WTC11 (cell line): ENCODE results near the gene PHC2. TPM values are rescaled to one million over a fixed set of nuclear protein-coding genes. Genes with fewer than 3 reads are reported as not detected.

Source experiments
- ATAC-seq: fragments of 200-7000 bp; cut with Tn5 transposase; 2 replicates; pipeline ENCODE4 v1.10.0; 2021; ENCODE audit warnings: mild to moderate bottlenecking, moderate library complexity
- CTCF ChIA-PET: fragments of 300-600 bp; sonication (Branson Sonifier 250); formaldehyde crosslinking; loops from one replicate; lab custom pipeline; 2021; ENCODE audit warnings: antibody characterized with exemption; lab: Charles Lee
- POLR2A ChIA-PET: fragments of 350-600 bp; sonication (Branson Sonifier 250); formaldehyde crosslinking; loops from one replicate; lab custom pipeline; 2021; ENCODE audit warnings: antibody characterized with exemption; lab: Charles Lee
- DNase-seq: peaks from one replicate; pipeline ENCODE4 v3.0.0; 2021; ENCODE audit warnings: low spot score
- H3K27ac Mint-ChIP-seq: 2 replicates; pipeline ENCODE4 v1.8.0; 2021; ENCODE audit warnings: mixed read lengths
- H3K27me3 Mint-ChIP-seq: 2 replicates; pipeline ENCODE4 v1.8.0; 2021; ENCODE audit warnings: low read depth, mild to moderate bottlenecking, moderate library complexity, mixed read lengths
- H3K36me3 Mint-ChIP-seq: 2 replicates; pipeline ENCODE4 v1.8.0; 2021; ENCODE audit warnings: mixed read lengths
- H3K4me1 Mint-ChIP-seq: 2 replicates; pipeline ENCODE4 v1.8.0; 2022; ENCODE audit warnings: mixed read lengths
- H3K4me3 Mint-ChIP-seq: 2 replicates; pipeline ENCODE4 v1.8.0; 2021; ENCODE audit warnings: mild to moderate bottlenecking, moderate library complexity, mixed read lengths
- H3K9me3 Mint-ChIP-seq: 2 replicates; pipeline ENCODE4 v1.8.0; 2021; ENCODE audit warnings: mixed read lengths
- E2F1 ChIP-seq: sonication (generic); formaldehyde crosslinking; IDR thresholded peaks from 2 replicates; pipeline ENCODE4 v1.8.0; 2022; ENCODE audit warnings: mild to moderate bottlenecking, missing genetic modification reagents
- FOXP1 ChIP-seq: sonication (generic); formaldehyde crosslinking; IDR thresholded peaks from 2 replicates; pipeline ENCODE4 v1.8.0; 2022; ENCODE audit warnings: missing genetic modification reagents, mild to moderate bottlenecking, moderate library complexity, borderline replicate concordance
- FOXP4 ChIP-seq: sonication (generic); formaldehyde crosslinking; IDR thresholded peaks from 2 replicates; pipeline ENCODE4 v1.8.0; 2022; ENCODE audit warnings: mild to moderate bottlenecking, missing genetic modification reagents
- GABPB1 ChIP-seq: sonication (generic); formaldehyde crosslinking; IDR thresholded peaks from 2 replicates; pipeline ENCODE4 v1.8.1; 2023; ENCODE audit warnings: mild to moderate bottlenecking, missing genetic modification reagents
- KAT7 ChIP-seq: sonication (generic); formaldehyde crosslinking; IDR thresholded peaks from 2 replicates; pipeline ENCODE4 v1.8.1; 2023; ENCODE audit warnings: missing genetic modification reagents, mild to moderate bottlenecking, borderline replicate concordance
- MAX ChIP-seq: sonication (generic); formaldehyde crosslinking; IDR thresholded peaks from 2 replicates; pipeline ENCODE4 v1.8.0; 2022; ENCODE audit warnings: mild to moderate bottlenecking, missing genetic modification reagents
- MYBL2 ChIP-seq: sonication (generic); formaldehyde crosslinking; IDR thresholded peaks from 2 replicates; pipeline ENCODE4 v1.8.1; 2023; ENCODE audit warnings: mild to moderate bottlenecking, moderate library complexity, missing genetic modification reagents
- PRDM15 ChIP-seq: sonication (generic); formaldehyde crosslinking; IDR thresholded peaks from 2 replicates; pipeline ENCODE4 v1.8.0; 2022; ENCODE audit warnings: missing genetic modification reagents
- SMAD3 ChIP-seq: sonication (generic); formaldehyde crosslinking; IDR thresholded peaks from 2 replicates; pipeline ENCODE4 v1.8.0; 2022; ENCODE audit warnings: missing genetic modification reagents, mild to moderate bottlenecking, borderline replicate concordance
- ZNF232 ChIP-seq: sonication (generic); formaldehyde crosslinking; IDR thresholded peaks from 2 replicates; pipeline ENCODE4 v1.8.0; 2022; ENCODE audit warnings: mild to moderate bottlenecking, missing genetic modification reagents
- ZNF263 ChIP-seq: sonication (generic); formaldehyde crosslinking; IDR thresholded peaks from 2 replicates; pipeline ENCODE4 v1.8.1; 2022; ENCODE audit warnings: low read depth, mild to moderate bottlenecking, moderate library complexity, missing genetic modification reagents
- ZNF396 ChIP-seq: fragments of 250-450 bp; sonication (Bioruptor Pico); IDR thresholded peaks from 2 replicates; pipeline ENCODE4 v1.8.0; 2021; ENCODE audit warnings: mild to moderate bottlenecking, moderate library complexity, borderline replicate concordance
- ZNF423 ChIP-seq: fragments of 250-450 bp; sonication (Bioruptor Pico); IDR thresholded peaks from 2 replicates; pipeline ENCODE4 v2.1.2; 2022; ENCODE audit warnings: mild to moderate bottlenecking, moderate library complexity
- total RNA-seq: library from RNA; stranded (reverse); gene quantifications from 3 replicates; pipeline ENCODE4 v1.2.3, GENCODE V29; 2021
- TF ChIP-seq, protein P1 (sequence below): fragments of 250-450 bp; sonication (Bioruptor Pico); IDR thresholded peaks from 2 replicates; pipeline ENCODE4 v1.9.0; 2021; ENCODE audit warnings: moderate library complexity, mild to moderate bottlenecking, inconsistent platforms, borderline replicate concordance
- TF ChIP-seq, protein P2 (sequence below): sonication (generic); formaldehyde crosslinking; IDR thresholded peaks from 2 replicates; pipeline ENCODE4 v1.8.0; 2022; ENCODE audit warnings: mild to moderate bottlenecking, missing genetic modification reagents
- TF ChIP-seq, protein P3 (sequence below): sonication (generic); formaldehyde crosslinking; IDR thresholded peaks from 2 replicates; pipeline ENCODE4 v1.8.1; 2023; ENCODE audit warnings: mild to moderate bottlenecking, missing genetic modification reagents
- TF ChIP-seq, protein P4 (sequence below): fragments of 250-450 bp; sonication (Bioruptor Pico); IDR thresholded peaks from 2 replicates; pipeline ENCODE4 v1.9.0; 2021; ENCODE audit warnings: mild to moderate bottlenecking

The PHC2 gene
- total RNA-seq, 1 experiment from 2014 or later, result 7.0 TPM

- DNase-seq, result peak; percentile 52
- peaks cover 12% of the 10 kb centered on the region for H3K4me1 Mint-ChIP-seq
- no peaks in the 10 kb centered on the region for H3K36me3 Mint-ChIP-seq
- peaks cover 14% of the 10 kb centered on the region; the same call in 1 of the 2 replicates for H3K27me3 Mint-ChIP-seq
- no peak overlapping the region for H3K4me3 Mint-ChIP-seq
- peak; percentile 93 for ATAC-seq
- H3K27ac Mint-ChIP-seq, result no peak overlapping the region
- H3K9me3 Mint-ChIP-seq, result peaks cover 3% of the 10 kb centered on the region; the same call in 1 of the 2 replicates
- TF ChIP-seq, protein P1, sequence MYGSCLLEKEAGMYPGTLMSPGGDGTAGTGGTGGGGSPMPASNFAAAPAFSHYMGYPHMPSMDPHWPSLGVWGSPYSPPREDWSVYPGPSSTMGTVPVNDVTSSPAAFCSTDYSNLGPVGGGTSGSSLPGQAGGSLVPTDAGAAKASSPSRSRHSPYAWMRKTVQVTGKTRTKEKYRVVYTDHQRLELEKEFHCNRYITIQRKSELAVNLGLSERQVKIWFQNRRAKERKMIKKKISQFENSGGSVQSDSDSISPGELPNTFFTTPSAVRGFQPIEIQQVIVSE, result no peak
- ChIA-PET POLR2A (no interaction called here), CTCF (interaction anchor here (0.5 to 3.4 kb wide), 36 partner anchors 11 to 449 kb away, joined by 3 to 42 read pairs (median 4); partner anchors contain the start of genes PHC2 and ZSCAN20)
These were observed 24.9 kb upstream of the PHC2 start for GRCh38 chr1:33455539-33456501.

DNA sequence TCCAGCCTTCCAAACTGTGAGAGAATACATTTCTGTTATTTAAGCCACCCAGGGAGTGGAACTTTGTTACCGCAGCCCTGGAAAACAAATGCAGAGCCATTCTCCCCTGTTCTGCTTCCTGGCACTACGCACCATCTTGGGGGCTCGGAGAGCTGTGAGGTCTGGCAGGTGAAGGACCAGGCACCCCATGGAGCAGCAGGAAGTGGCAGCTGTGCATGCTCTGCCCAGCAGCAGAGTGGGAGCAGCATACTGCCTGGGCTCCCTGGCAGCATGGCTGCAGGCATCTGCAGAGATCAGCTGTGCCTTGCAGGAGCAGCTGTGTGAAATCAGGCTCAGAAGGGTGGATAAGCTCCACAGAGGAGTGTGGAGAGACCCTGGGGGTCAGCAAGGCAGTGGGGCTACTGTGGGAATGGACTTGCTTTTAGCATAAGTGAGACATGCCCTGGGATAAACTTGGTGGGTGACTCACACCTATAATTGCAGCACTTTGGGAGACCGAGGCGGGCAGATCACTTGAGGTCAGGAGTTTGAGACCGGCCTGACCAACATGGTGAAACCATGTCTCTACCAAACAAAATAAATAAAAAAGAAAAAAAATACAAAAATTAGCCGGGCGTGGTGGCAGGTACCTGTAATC is 23.9 kb upstream of the PHC2 start:
- H3K36me3 Mint-ChIP-seq, result no peaks in the 10 kb centered on the region
- peaks cover 7% of the 10 kb centered on the region; the same call in 1 of the 2 replicates for H3K27me3 Mint-ChIP-seq
- H3K27ac Mint-ChIP-seq, result no peak overlapping the region
- peaks cover 12% of the 10 kb centered on the region for H3K4me1 Mint-ChIP-seq
- no peak for TF ChIP-seq FOXP1
- no peak for TF ChIP-seq GABPB1 (CRISPR knock-in tag)
- CTCF ChIA-PET, result interaction anchor here (0.6 to 3.4 kb wide), 18 partner anchors 10 to 352 kb away, joined by 3 to 42 read pairs (median 6); partner anchors contain the start of genes PHC2 and ZSCAN20
- DNase-seq (no peak), ATAC-seq (peak; percentile 55)
- peaks cover 3% of the 10 kb centered on the region; the same call in 1 of the 2 replicates for H3K9me3 Mint-ChIP-seq
- POLR2A ChIA-PET, result no interaction called here
- H3K4me3 Mint-ChIP-seq, result no peak overlapping the region

DNA sequence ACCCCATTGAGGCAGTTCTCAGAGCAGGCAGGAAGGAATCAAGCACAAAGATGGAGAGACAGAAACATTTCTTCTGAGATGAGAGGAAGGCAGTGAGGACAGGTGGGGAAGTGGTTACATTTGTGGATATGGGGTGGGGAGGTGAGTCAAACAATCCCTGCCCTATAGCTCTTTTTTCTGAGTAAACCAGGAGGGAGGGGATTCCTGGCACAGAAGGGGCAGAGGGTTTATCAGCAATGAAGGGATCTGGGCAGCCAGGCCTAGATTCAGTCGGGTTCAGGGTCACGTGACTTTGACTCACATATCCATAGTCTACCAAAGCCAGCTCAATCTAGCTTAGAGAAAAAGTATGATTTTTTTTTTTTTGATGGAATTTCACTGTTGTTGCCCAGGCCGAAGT is 15.7 kb upstream of the PHC2 start:
- no peak for ATAC-seq
- Mint-ChIP-seq H3K27me3 (peaks cover 27% of the 10 kb centered on the region), H3K27ac (no peak overlapping the region), H3K4me3 (no peak overlapping the region), H3K36me3 (no peaks in the 10 kb centered on the region), H3K9me3 (no peaks in the 10 kb centered on the region), H3K4me1 (peaks cover 9% of the 10 kb centered on the region)
- no peak for DNase-seq
- CTCF ChIA-PET, result interaction anchor here (0.8 to 3.5 kb wide), 3 partner anchors 9 to 151 kb away, joined by 3 to 25 read pairs (median 4); no protein-coding TSS in a partner anchor
- POLR2A ChIA-PET, result no interaction called here
- TF ChIP-seq, protein P2, sequence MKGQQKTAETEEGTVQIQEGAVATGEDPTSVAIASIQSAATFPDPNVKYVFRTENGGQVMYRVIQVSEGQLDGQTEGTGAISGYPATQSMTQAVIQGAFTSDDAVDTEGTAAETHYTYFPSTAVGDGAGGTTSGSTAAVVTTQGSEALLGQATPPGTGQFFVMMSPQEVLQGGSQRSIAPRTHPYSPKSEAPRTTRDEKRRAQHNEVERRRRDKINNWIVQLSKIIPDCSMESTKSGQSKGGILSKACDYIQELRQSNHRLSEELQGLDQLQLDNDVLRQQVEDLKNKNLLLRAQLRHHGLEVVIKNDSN (CRISPR knock-in tag), result no peak
- TF ChIP-seq ZNF396 (CRISPR knock-in tag) (no peak), SMAD3 (CRISPR knock-in tag) (no peak), KAT7 (no peak), PRDM15 (CRISPR knock-in tag) (no peak), MYBL2 (no peak), ZNF232 (CRISPR knock-in tag) (no peak), MAX (CRISPR knock-in tag) (no peak), ZNF423 (CRISPR knock-in tag) (no peak), ZNF263 (CRISPR knock-in tag) (no peak), E2F1 (CRISPR knock-in tag) (no peak), FOXP4 (CRISPR knock-in tag) (no peak)
- TF ChIP-seq, protein P3, sequence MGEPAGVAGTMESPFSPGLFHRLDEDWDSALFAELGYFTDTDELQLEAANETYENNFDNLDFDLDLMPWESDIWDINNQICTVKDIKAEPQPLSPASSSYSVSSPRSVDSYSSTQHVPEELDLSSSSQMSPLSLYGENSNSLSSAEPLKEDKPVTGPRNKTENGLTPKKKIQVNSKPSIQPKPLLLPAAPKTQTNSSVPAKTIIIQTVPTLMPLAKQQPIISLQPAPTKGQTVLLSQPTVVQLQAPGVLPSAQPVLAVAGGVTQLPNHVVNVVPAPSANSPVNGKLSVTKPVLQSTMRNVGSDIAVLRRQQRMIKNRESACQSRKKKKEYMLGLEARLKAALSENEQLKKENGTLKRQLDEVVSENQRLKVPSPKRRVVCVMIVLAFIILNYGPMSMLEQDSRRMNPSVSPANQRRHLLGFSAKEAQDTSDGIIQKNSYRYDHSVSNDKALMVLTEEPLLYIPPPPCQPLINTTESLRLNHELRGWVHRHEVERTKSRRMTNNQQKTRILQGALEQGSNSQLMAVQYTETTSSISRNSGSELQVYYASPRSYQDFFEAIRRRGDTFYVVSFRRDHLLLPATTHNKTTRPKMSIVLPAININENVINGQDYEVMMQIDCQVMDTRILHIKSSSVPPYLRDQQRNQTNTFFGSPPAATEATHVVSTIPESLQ (CRISPR knock-in tag), result no peak
- TF ChIP-seq, protein P4, sequence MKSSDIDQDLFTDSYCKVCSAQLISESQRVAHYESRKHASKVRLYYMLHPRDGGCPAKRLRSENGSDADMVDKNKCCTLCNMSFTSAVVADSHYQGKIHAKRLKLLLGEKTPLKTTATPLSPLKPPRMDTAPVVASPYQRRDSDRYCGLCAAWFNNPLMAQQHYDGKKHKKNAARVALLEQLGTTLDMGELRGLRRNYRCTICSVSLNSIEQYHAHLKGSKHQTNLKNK (CRISPR knock-in tag), result no peak
